DND-41 (cell line): Measurements from ENCODE around the gene PSKH1.

Source experiments
- ATAC-seq: fragments of 200-7000 bp; cut with Tn5 transposase; 3 replicates; pipeline ENCODE4 v1.9.1; 2021; ENCODE audit warnings: low read depth; ENCODE audit not compliant: insufficient read depth
- DNase-seq: peaks from one replicate; pipeline ENCODE4 v3.0.0-alpha.2; 2020
- H2AFZ ChIP-seq: 2 replicates; pipeline ENCODE4 v1.6.0; 2012; ENCODE audit warnings: low read depth, low read length
- H3K27ac ChIP-seq: 2 replicates; pipeline ENCODE4 v1.5.1; 2012; ENCODE audit warnings: low read length, inconsistent platforms
- H3K27me3 ChIP-seq: fragments of 200-600 bp; sonication (generic); 2 replicates; pipeline ENCODE4 v1.6.0; 2012; ENCODE audit warnings: low read length, mild to moderate bottlenecking, inconsistent platforms; ENCODE audit not compliant: insufficient read depth, poor library complexity
- H3K36me3 ChIP-seq: 2 replicates; pipeline ENCODE4 v1.5.1; 2012; ENCODE audit warnings: low read length, inconsistent platforms; ENCODE audit not compliant: insufficient read depth
- H3K4me1 ChIP-seq: 2 replicates; pipeline ENCODE4 v1.5.1; 2012; ENCODE audit warnings: mild to moderate bottlenecking, low read length; ENCODE audit not compliant: insufficient read depth
- H3K4me2 ChIP-seq: 2 replicates; pipeline ENCODE4 v1.6.0; 2012; ENCODE audit warnings: mild to moderate bottlenecking, moderate library complexity, low read length, inconsistent platforms; ENCODE audit not compliant: insufficient read depth
- H3K4me3 ChIP-seq, 2 experiments: fragments of 200-600 bp in 1 of 2; shearing (Covaris generic) in 1 of 2; 2 replicates each; pipeline ENCODE4 v1.5.1; 2012 to 2016; ENCODE audit warnings: inconsistent platforms in 2 of 2, low read length in 2 of 2, mild to moderate bottlenecking in 2 of 2, low read depth in 1 of 2, moderate library complexity in 1 of 2
- H3K79me2 ChIP-seq: 2 replicates; pipeline ENCODE4 v1.6.0; 2012; ENCODE audit warnings: low read length, inconsistent platforms; ENCODE audit not compliant: insufficient read depth
- H3K9ac ChIP-seq: 2 replicates; pipeline ENCODE4 v1.6.0; 2012; ENCODE audit warnings: low read depth, mild to moderate bottlenecking, inconsistent platforms, low read length, moderate library complexity
- H3K9me3 ChIP-seq: 2 replicates; pipeline ENCODE4 v1.5.1; 2012; ENCODE audit warnings: low read length, moderate library complexity, mild to moderate bottlenecking, inconsistent platforms; ENCODE audit not compliant: insufficient read depth, severe bottlenecking
- H4K20me1 ChIP-seq: 2 replicates; pipeline ENCODE4 v1.6.0; 2012; ENCODE audit warnings: low read length; ENCODE audit not compliant: insufficient read depth
- EZH2 ChIP-seq: IDR thresholded peaks from 3 replicates; pipeline ENCODE4 v1.6.1; 2012; ENCODE audit warnings: borderline replicate concordance, low read depth, mild to moderate bottlenecking, moderate library complexity, low read length, inconsistent platforms; ENCODE audit not compliant: severe bottlenecking
- TF ChIP-seq, protein P1 (sequence below): IDR thresholded peaks from 2 replicates; pipeline ENCODE4 v1.5.1; 2012; ENCODE audit warnings: borderline replicate concordance, low read length, moderate library complexity, mild to moderate bottlenecking; ENCODE audit not compliant: poor library complexity, severe bottlenecking; ENCODE audit errors: extremely low read depth

PSKH1 gene

DNA sequence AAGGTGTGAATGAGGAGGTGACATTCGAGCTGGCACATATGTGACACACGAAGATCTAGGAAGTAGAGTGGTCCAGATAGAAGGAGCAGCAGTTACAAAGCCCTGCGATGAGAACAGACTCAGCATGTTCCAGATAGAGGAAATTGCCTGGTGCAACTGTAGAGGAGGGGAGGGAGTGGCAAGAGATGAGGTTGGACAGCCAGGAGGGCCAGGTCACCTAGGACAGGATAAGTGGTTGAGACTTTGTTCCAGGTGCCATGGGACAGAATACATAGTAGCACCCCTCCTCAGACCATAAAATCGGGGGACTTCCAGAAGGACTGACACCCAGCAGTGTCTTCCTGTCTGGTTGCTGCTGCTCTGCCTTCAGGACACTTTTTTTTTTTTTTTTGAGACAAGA lies 34.6 kb upstream of the PSKH1 start:
- no peaks in the 10 kb centered on the region for H3K9me3 ChIP-seq
- H3K27me3 ChIP-seq, result no peaks in the 10 kb centered on the region
- H4K20me1 ChIP-seq, result peaks cover 88% of the 10 kb centered on the region
- no peak for TF ChIP-seq EZH2
- TF ChIP-seq, protein P1, sequence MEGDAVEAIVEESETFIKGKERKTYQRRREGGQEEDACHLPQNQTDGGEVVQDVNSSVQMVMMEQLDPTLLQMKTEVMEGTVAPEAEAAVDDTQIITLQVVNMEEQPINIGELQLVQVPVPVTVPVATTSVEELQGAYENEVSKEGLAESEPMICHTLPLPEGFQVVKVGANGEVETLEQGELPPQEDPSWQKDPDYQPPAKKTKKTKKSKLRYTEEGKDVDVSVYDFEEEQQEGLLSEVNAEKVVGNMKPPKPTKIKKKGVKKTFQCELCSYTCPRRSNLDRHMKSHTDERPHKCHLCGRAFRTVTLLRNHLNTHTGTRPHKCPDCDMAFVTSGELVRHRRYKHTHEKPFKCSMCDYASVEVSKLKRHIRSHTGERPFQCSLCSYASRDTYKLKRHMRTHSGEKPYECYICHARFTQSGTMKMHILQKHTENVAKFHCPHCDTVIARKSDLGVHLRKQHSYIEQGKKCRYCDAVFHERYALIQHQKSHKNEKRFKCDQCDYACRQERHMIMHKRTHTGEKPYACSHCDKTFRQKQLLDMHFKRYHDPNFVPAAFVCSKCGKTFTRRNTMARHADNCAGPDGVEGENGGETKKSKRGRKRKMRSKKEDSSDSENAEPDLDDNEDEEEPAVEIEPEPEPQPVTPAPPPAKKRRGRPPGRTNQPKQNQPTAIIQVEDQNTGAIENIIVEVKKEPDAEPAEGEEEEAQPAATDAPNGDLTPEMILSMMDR, result no peak
- H3K4me1 ChIP-seq, result no peaks in the 10 kb centered on the region
- peaks cover 98% of the 10 kb centered on the region for H3K79me2 ChIP-seq
- H3K4me2 ChIP-seq, result no peak overlapping the region
- no peak for DNase-seq
- H2AFZ ChIP-seq, result no peak overlapping the region
- H3K27ac ChIP-seq, result no peak overlapping the region
- no peak for ATAC-seq
- H3K36me3 ChIP-seq, result peaks cover 42% of the 10 kb centered on the region; the same call in 1 of the 2 replicates
- H3K9ac ChIP-seq, result no peak overlapping the region
- H3K4me3 ChIP-seq, result no peak overlapping the region

DNA sequence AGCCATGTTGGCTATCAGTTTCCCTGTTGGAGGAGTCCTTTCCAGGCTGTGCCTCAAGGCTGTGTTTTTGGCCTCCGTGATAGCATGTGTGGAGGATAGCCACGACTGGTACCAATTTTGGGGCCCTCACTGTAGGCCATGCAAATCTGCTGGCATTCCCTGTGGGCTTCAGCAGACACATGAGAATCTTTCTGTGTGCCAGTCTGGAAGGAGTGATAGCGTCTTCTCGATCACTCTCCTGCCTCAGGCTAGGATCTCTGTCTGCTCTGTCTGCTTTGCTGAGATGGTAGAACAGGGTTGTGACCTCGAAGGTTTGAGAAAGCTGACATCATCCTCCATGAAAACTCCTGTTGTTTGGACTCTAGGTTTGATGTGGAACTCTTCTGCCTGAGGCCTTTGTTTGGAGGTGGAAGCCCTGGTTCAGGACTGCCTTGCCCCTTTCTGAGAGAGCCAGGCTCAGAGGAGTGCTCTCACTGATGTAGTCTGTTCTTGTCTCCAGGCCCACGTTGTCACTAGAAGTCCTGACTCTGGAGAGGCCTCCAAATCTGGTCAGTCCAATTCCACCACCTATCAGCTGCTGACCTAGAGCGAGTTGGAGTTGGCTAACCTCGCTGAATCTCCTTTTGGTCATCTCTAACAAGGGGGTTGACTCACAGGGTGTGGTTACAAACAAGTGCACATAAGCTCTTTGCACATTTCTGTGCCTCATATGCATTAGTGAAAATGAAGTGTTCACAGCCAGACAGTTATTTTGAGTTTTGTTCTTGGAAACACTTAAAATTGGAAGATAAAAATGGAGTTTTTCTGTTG lies 32.3 kb upstream of the PSKH1 start:
- ATAC-seq (no peak), DNase-seq (no peak)
- Histone ChIP-seq H3K9ac (no peak overlapping the region), H3K4me3 (no peak overlapping the region), H2AFZ (no peak overlapping the region), H3K79me2 (peaks cover 95% of the 10 kb centered on the region), H3K9me3 (no peaks in the 10 kb centered on the region), H3K27me3 (no peaks in the 10 kb centered on the region), H3K36me3 (peaks cover 52% of the 10 kb centered on the region), H3K4me1 (no peaks in the 10 kb centered on the region), H3K27ac (no peak overlapping the region), H4K20me1 (peaks cover 86% of the 10 kb centered on the region), H3K4me2 (no peak overlapping the region)
- TF ChIP-seq, protein P1, result no peak
- no peak for TF ChIP-seq EZH2

DNA sequence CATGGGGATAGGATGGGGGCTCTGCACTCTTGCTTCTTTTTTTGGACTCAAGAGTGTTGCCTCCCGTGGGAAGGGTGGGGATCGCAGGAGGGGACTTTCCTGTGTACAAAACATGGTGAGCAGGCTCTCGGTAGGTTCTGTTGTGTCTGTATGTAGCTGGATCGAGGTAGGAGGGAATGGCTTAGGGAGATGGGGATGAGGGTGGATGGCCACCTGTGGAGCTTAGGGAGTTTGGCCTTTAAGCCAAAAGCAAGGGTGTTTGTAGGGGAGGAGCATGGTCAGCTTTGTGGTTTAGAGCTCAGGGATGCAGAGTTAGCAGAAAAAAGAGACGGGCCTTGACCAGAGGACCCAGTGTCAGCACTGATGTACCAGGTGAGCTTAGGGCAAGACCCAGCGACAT lies 31.2 kb upstream of the PSKH1 start:
- no peaks in the 10 kb centered on the region for H3K9me3 ChIP-seq
- DNase-seq (no peak), ATAC-seq (no peak)
- no peaks in the 10 kb centered on the region for H3K4me1 ChIP-seq
- peaks cover 59% of the 10 kb centered on the region for H3K36me3 ChIP-seq
- no peak overlapping the region for H3K9ac ChIP-seq
- peaks cover 77% of the 10 kb centered on the region for H4K20me1 ChIP-seq
- H3K27me3 ChIP-seq, result no peaks in the 10 kb centered on the region
- H2AFZ ChIP-seq, result no peak overlapping the region
- no peak overlapping the region for H3K4me3 ChIP-seq
- peaks cover 94% of the 10 kb centered on the region for H3K79me2 ChIP-seq
- H3K4me2 ChIP-seq, result no peak overlapping the region
- TF ChIP-seq, protein P1, result no peak
- no peak for TF ChIP-seq EZH2
- no peak overlapping the region for H3K27ac ChIP-seq
